ENCODE measurements around the gene UPK3BL1.
"Not testable (repeated sequence)": the region's sequence is repeated elsewhere in the genome, so short reads cannot be mapped to it uniquely, and the experiment has no call there.

The UPK3BL1 gene

DNA sequence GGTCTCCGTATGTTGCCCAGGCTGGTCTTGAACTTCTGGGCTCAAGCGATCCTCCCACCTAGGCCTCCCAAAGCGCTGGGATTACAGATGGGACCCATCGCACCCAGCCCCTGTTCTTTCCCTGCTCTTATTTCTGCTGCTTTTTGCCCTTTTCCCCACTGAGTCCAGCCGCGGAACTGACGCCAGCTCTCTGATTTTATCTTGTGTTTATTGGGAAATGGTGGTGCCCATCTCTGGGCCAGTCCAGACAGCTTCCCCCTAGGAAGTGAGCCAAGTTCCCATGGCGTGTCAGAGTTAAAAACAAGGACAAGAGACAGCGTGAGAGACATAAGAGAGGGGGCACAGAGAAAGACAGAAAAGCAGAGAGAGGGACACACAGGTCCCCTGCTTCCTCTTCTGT is 12.0 kb downstream of the UPK3BL1 start:
- not testable (repeated sequence) for DNase-seq (ENCODE audit: low read depth in 4 of 4, low spot score in 1 of 4)

GRCh38 chr7:102627271-102627904 is 15.2 kb downstream of the UPK3BL1 start:
- DNase-seq (ENCODE audit: low read depth in 4 of 4, low spot score in 1 of 4) = not testable (repeated sequence)

DNA sequence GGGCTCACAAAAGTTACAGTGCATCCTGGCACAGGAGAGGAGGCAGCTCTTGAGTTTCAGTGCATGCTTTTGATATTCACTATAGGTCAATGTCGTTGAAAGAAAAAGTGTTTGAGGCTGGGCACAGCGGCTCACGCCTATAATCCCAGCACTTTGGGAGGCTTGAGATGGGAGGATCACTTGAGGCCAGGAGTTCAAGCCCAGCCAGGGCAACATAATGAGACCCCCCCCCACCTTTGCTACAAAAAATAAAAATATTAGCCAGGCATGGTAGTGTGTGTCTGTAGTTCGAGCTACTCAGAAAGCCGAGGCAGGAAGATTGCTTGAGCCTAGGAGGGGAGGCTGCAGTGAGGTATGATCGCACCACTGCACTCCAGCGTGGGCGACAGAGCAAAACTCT is 24.5 kb downstream of the UPK3BL1 start:
- DNase-seq (ENCODE audit: low read depth in 4 of 4, low spot score in 1 of 4) = not testable (repeated sequence)

GRCh38 chr7:102616507-102617125 is 26.0 kb downstream of the UPK3BL1 start, which contains the start of gene RASA4:
RASA4 (minus strand) TSS chr7:102616756; CDS start chr7:102616689, 67 bp downstream.
- not testable (repeated sequence) for DNase-seq (ENCODE audit: low read depth in 4 of 4, low spot score in 1 of 4)

DNA sequence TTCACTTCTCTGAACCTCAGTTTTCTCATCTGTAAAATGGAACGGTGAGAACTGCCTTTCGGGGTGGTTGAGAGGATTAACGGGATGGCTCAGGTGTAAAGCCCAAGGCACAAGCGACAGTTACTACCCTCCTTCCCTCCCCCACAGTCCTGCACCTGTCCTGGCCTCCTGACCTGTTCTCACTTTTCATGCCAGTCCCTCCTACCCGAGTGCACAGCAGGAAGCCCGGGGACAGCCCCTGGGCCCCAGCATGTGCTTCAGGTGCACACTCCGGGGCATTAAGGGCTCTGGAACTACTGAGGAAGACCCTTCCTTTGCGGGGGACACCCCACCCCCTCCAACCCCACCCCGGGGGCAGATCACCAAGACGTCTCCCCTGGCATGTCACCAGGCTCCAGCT is 26.7 kb downstream of the UPK3BL1 start:
- DNase-seq (ENCODE audit: low read depth in 4 of 4, low spot score in 1 of 4) = not testable (repeated sequence)

DNA sequence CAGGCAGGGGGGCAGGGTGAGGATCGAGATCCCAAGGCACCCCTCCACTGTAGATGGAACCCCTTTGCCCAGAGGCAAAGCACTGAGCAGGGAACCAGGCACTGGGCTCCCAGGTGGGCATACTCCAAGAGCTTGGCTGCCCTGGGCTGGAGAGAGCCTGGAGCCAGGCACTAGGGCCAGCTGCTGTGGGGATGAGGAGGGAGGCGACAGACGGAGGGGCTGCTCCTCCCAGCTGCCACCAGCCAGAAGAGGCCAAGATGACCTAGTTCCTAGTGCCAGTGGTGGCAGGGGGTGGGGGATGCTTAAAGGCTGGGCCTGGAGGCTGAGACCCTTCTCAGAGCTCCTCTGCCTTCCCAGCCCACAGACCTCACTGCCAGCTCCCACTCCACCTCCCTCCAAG is 27.7 kb downstream of the UPK3BL1 start:
- not testable (repeated sequence) for DNase-seq (ENCODE audit: low read depth in 4 of 4, low spot score in 1 of 4)

GRCh38 chr7:102614346-102614697 is 28.3 kb downstream of the UPK3BL1 start:
- not testable (repeated sequence) for DNase-seq (ENCODE audit: low read depth in 4 of 4, low spot score in 1 of 4)

- DNase-seq (ENCODE audit: low read depth in 4 of 4, low spot score in 1 of 4) = not testable (repeated sequence)
Measured at GRCh38 chr7:102613575-102614345, 28.8 kb downstream of the UPK3BL1 start.

DNA sequence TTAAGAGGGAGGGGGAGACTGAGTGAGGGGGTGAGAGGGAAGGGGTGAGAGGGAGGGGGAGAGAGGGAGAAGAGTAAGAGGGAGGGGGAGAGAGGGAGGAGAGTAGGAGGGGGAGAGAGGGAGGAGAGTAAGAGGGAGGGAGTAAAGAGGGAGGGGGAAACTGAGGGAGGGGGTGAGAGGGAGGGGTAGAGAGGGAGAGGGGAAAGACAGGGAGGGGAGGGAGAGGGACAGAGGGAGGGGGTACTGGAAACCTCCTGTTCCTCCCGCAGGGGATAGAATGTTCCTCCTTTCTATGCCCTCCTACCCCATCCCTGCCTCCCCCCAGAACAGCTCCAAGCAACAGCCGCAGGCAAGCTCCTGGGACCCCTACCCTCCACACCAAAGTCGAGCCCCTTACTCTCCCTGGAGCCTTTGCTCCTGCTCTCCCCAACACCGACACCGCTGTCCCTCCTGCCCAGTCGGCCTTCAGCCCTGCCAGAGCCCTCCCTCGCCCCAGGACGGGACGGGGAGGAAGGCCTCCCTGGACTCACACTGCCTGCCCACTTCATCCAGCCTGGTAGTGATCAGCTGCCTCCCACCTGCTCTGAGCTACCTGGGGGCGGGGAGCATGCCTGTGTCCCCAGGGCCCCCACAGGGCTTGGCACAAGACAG is 30.8 kb downstream of the UPK3BL1 start:
- DNase-seq (ENCODE audit: low read depth in 4 of 4, low spot score in 1 of 4) = not testable (repeated sequence)

DNA sequence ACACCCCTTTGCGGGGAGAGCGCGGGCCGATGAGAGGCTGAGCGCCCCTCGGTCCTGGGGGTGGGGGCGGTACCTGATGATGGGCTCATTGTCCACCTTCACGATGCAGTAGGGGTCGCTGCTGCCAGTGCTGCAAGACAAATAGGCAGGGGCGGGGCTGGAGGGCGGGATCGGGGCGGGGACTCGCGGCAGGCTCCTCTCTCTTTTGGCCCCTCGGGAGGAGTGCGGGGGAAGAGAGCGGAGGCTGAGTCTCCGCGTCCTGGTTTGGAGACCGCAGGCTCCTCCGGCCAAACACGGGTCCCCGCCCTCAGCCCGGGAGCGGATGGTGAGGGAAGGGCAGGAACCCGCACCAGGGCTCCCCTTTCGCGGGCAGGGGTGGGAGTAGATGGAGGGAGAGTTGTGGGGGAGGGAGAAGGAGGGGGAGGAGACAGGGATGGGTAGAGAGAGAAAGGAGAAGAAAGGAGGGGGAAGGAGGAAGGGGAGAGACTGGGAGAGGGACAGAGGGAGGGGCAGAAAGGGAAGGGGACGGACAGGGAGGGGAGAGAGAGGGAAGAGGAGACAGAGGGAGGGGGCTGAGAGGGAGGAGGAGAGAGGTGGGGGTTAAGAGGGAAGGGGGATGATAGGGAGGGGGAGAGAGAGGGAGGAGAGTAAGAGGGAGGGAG is 31.4 kb downstream of the UPK3BL1 start:
- not testable (repeated sequence) for DNase-seq (ENCODE audit: low read depth in 4 of 4, low spot score in 1 of 4)

DNA sequence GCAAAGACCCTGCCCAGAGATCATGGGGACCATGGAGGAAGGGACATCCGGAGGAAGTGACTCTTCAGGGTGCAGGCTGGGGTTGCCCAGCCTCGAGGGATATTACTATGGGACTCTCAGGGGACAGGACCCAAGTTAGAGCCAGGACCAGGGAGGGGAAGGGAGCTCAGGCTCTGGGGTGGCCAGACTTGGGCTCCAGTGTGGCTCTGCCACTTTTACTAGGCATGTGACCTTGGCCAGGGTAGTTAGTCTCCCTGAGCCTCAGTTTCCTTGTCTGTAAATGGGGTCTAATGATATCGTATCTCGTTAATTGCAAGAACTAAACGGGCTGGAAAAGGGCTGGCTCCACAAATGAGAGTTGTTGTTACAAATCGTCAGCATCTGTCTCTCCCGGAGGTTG is 32.1 kb downstream of the UPK3BL1 start:
- not testable (repeated sequence) for DNase-seq (ENCODE audit: low read depth in 4 of 4, low spot score in 1 of 4)

GRCh38 chr7:102609734-102610133 is 32.9 kb downstream of the UPK3BL1 start:
- DNase-seq (ENCODE audit: low read depth in 4 of 4, low spot score in 1 of 4) = not testable (repeated sequence)

- DNase-seq (ENCODE audit: low read depth in 4 of 4, low spot score in 1 of 4) = not testable (repeated sequence)
Measured at GRCh38 chr7:102606848-102607247, 35.7 kb downstream of the UPK3BL1 start.

GRCh38 chr7:102604431-102605145 is 38.0 kb downstream of the UPK3BL1 start:
- not testable (repeated sequence) for DNase-seq (ENCODE audit: low read depth in 4 of 4, low spot score in 1 of 4)

DNA sequence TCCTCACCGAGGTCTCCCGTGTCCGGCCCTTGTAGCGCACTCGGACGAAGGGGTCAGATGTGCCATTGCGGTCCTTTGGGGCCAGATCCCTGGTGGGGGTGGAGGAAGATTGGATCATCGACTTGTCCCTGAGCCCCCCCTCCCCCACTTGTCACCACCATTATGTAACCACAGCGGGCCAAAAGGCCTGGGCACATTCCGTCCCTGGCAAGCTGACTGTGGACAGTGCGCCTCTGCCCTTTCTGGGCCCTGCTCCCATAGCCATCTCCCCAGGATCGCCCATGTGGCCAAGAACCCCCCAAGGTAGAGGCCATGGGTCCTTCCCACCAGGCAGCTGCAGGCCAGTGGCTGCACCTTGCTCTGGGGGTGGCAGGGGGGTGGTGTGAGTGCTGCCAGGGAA is 40.3 kb downstream of the UPK3BL1 start:
- not testable (repeated sequence) for DNase-seq (ENCODE audit: low read depth in 4 of 4, low spot score in 1 of 4)

- DNase-seq (ENCODE audit: low read depth in 4 of 4, low spot score in 1 of 4) = not testable (repeated sequence)
Measured at GRCh38 chr7:102599699-102600098, 42.9 kb downstream of the UPK3BL1 start.

- DNase-seq (ENCODE audit: low read depth in 4 of 4, low spot score in 1 of 4) = not testable (repeated sequence)
Measured at GRCh38 chr7:102596036-102596435, 46.6 kb downstream of the UPK3BL1 start.

DNA sequence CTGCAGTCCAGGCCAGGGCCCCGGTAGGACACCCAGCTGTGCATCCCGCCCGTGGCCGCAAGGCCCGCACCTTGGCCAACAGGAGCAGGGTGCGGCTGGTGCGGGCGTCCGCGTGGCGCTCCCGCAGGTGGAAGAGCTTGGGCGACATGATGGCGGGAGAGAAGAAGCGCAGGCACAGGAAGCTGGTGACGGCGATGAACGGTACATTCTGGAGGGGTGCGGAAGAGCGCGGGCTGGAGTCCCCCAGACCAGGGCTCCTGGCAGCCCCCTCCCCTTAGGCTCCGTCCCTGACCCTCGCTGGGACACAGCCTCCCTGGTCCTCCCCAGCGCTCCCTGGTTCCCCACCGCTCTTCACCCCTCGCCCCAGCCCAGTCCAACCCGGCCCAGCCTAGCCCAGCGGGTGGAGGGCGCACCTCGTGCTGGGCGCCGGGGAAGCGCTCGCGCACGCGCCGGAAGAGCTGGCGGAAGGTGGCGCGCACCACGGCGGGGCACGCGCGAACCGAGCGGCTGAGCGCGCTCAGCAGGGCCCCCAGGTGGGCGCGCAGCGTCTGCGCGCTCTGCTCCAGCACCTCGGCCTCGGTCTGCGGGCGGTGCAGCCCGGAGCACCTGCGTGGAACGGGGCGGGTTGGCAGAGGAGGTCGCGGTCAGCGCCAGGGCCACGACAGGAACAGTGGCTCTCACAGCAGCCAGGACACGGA is 48.8 kb downstream of the UPK3BL1 start:
- DNase-seq (ENCODE audit: low read depth in 4 of 4, low spot score in 1 of 4) = not testable (repeated sequence)

- DNase-seq (ENCODE audit: low read depth in 4 of 4, low spot score in 1 of 4) = peak in 1 of 4 experiments; percentile 24
Measured at GRCh38 chr7:102592477-102593019, 50.0 kb downstream of the UPK3BL1 start.
